Central memory CD4-positive, alpha-beta T cell (primary cell): ENCODE results near the gene KRTAP5-8.
"Not testable (repeated sequence)": the region's sequence is repeated elsewhere in the genome, so short reads cannot be mapped to it uniquely, and the experiment has no call there.

Experiments
- DNase-seq: peaks from one replicate; pipeline ENCODE4 v3.0.0; 2022
- total RNA-seq, 3 experiments: gene quantifications; one replicate each; lab custom pipeline; 2026; lab: John Stamatoyannopoulos, UW

KRTAP5-8 gene
- 0 reads per million in 3 experiments for total RNA-seq

- DNase-seq: not testable (repeated sequence)
These were observed at the start of gene KRTAP5-8 for GRCh38 chr11:71537977-71538665. TSS of gene KRTAP5-8 (plus strand) at chr11:71538025. CDS start at chr11:71538056, 31 bp downstream.

GRCh38 chr11:71488681-71489270 lies 49.0 kb upstream of the KRTAP5-8 start:
- DNase-seq: no peak

GRCh38 chr11:71489311-71490043 lies 48.3 kb upstream of the KRTAP5-8 start:
- no peak for DNase-seq

- no peak for DNase-seq
These were observed 47.6 kb upstream of the KRTAP5-8 start for GRCh38 chr11:71490044-71490730.

- no peak for DNase-seq
These were observed 47.0 kb upstream of the KRTAP5-8 start for GRCh38 chr11:71490731-71491390.

GRCh38 chr11:71491531-71491930 lies 46.3 kb upstream of the KRTAP5-8 start:
- no peak for DNase-seq

- DNase-seq: no peak
These were observed 45.9 kb upstream of the KRTAP5-8 start for GRCh38 chr11:71491940-71492339.

GRCh38 chr11:71495286-71496230 lies 42.3 kb upstream of the KRTAP5-8 start:
- no peak for DNase-seq

GRCh38 chr11:71496421-71496820 lies 41.4 kb upstream of the KRTAP5-8 start:
- DNase-seq: no peak

- DNase-seq: no peak
These were observed 39.7 kb upstream of the KRTAP5-8 start for GRCh38 chr11:71498091-71498490.

GRCh38 chr11:71499125-71499524 lies 38.7 kb upstream of the KRTAP5-8 start:
- DNase-seq: no peak

- no peak for DNase-seq
These were observed 38.3 kb upstream of the KRTAP5-8 start for GRCh38 chr11:71499546-71499945.

- DNase-seq: no peak
These were observed 37.2 kb upstream of the KRTAP5-8 start for GRCh38 chr11:71500601-71501021.

GRCh38 chr11:71501071-71501985 lies 36.5 kb upstream of the KRTAP5-8 start:
- DNase-seq: no peak

- no peak for DNase-seq
These were observed 35.8 kb upstream of the KRTAP5-8 start for GRCh38 chr11:71502026-71502425.

GRCh38 chr11:71502871-71503435 lies 34.9 kb upstream of the KRTAP5-8 start:
- DNase-seq: no peak

- DNase-seq: no peak
These were observed 33.3 kb upstream of the KRTAP5-8 start for GRCh38 chr11:71504531-71504930.

- DNase-seq: no peak
These were observed 32.8 kb upstream of the KRTAP5-8 start for GRCh38 chr11:71505001-71505400.

GRCh38 chr11:71505781-71506180 lies 32.0 kb upstream of the KRTAP5-8 start:
- no peak for DNase-seq

- DNase-seq: no peak
These were observed 30.7 kb upstream of the KRTAP5-8 start for GRCh38 chr11:71507102-71507501.
